BJ (cell line): ENCODE data around the gene ELAVL2. TPM values are rescaled to one million over a fixed set of nuclear protein-coding genes. Genes with fewer than 3 reads are reported as not detected.
"Not testable (repeated sequence)": the region's sequence is repeated elsewhere in the genome, so short reads cannot be mapped to it uniquely, and the experiment has no call there.

Experiments used
- CTCF ChIA-PET: fragments of 350-600 bp; formaldehyde crosslinking; extraction: SDS; loops from one replicate; lab custom pipeline; 2021; ENCODE audit warnings: antibody characterized with exemption, inconsistent platforms; lab: Yijun Ruan, JAX
- POLR2A ChIA-PET: fragments of 300-600 bp; sonication (Branson Sonifier 250); formaldehyde crosslinking; extraction: SDS; loops from one replicate; lab custom pipeline; 2021; ENCODE audit warnings: antibody characterized with exemption; lab: Charles Lee
- DNase-seq: peaks from one replicate; pipeline ENCODE4 v3.0.0-alpha.2; 2011; ENCODE audit warnings: low read depth
- H3K27me3 ChIP-seq: 2 replicates; pipeline ENCODE4 v1.6.0; 2011; ENCODE audit warnings: low read length; ENCODE audit not compliant: control insufficient read depth, insufficient read depth
- H3K36me3 ChIP-seq: 2 replicates; pipeline ENCODE4 v1.5.1; 2011; ENCODE audit warnings: low read length; ENCODE audit not compliant: control insufficient read depth, insufficient read depth
- H3K4me3 ChIP-seq: 2 replicates; pipeline ENCODE4 v1.5.1; 2011; ENCODE audit warnings: low read depth, mild to moderate bottlenecking, control low read depth, low read length
- CTCF ChIP-seq: IDR thresholded peaks from 2 replicates; pipeline ENCODE4 v1.5.1; 2011; ENCODE audit warnings: low read depth, mild to moderate bottlenecking, control low read depth, inconsistent platforms, low read length, moderate library complexity; ENCODE audit not compliant: insufficient read depth
- polyA plus RNA-seq: library from polyadenylated mRNA; depleted of rRNA; stranded (reverse); fragments of >200 nt; gene quantifications from 2 replicates; pipeline ENCODE4 v1.2.3, GENCODE V29; 2011

Gene ELAVL2
- polyA plus RNA-seq, 1 experiment = 0.04 TPM

GRCh38 chr9:23725279-23725946 lies 100.6 kb downstream of the ELAVL2 start:
- no peaks in the 10 kb centered on the region for H3K27me3 ChIP-seq
- ChIA-PET POLR2A (no interaction called here), CTCF (no interaction called here)
- no peaks in the 10 kb centered on the region for H3K36me3 ChIP-seq
- DNase-seq = no peak
- H3K4me3 ChIP-seq = no peak overlapping the region
- TF ChIP-seq CTCF = no peak

- H3K36me3 ChIP-seq = no peaks in the 10 kb centered on the region
- TF ChIP-seq CTCF = no peak
- CTCF ChIA-PET = no interaction called here
- DNase-seq = no peak
- no peaks in the 10 kb centered on the region for H3K27me3 ChIP-seq
- H3K4me3 ChIP-seq = no peak overlapping the region
- POLR2A ChIA-PET = no interaction called here
These were observed 102.4 kb downstream of the ELAVL2 start for GRCh38 chr9:23723672-23724071.

- POLR2A ChIA-PET, DNase-seq, CTCF ChIA-PET: not testable (repeated sequence)
These were observed 103.0 kb downstream of the ELAVL2 start for GRCh38 chr9:23723048-23723447.

GRCh38 chr9:23721466-23721865 lies 104.6 kb downstream of the ELAVL2 start:
- H3K4me3 ChIP-seq = no peak overlapping the region
- CTCF ChIA-PET = no interaction called here

More at GRCh38 chr9:23723048-23723447, 103.0 kb downstream of the ELAVL2 start:
- not testable (repeated sequence) for H3K27me3 ChIP-seq, H3K4me3 ChIP-seq, H3K36me3 ChIP-seq

GRCh38 chr9:23717505-23717904 lies 108.5 kb downstream of the ELAVL2 start:
- ChIA-PET CTCF (no interaction called here), POLR2A (no interaction called here)
- TF ChIP-seq CTCF = no peak

More at GRCh38 chr9:23721466-23721865, 104.6 kb downstream of the ELAVL2 start:
- no peak for DNase-seq
- no peak for TF ChIP-seq CTCF
- H3K36me3 ChIP-seq = no peaks in the 10 kb centered on the region
- no peaks in the 10 kb centered on the region for H3K27me3 ChIP-seq
- POLR2A ChIA-PET = no interaction called here

GRCh38 chr9:23707249-23707648 lies 118.8 kb downstream of the ELAVL2 start:
- Histone ChIP-seq H3K27me3 (no peaks in the 10 kb centered on the region), H3K36me3 (no peaks in the 10 kb centered on the region), H3K4me3 (no peak overlapping the region)
- TF ChIP-seq CTCF = no peak
- POLR2A ChIA-PET = no interaction called here
- CTCF ChIA-PET = no interaction called here
- no peak for DNase-seq

More at GRCh38 chr9:23717505-23717904, 108.5 kb downstream of the ELAVL2 start:
- Histone ChIP-seq H3K27me3 (no peaks in the 10 kb centered on the region), H3K36me3 (no peaks in the 10 kb centered on the region), H3K4me3 (no peak overlapping the region)
- no peak for DNase-seq
